ENCODE data around the gene PPM1B. TPM values are rescaled to one million over a fixed set of nuclear protein-coding genes. Genes with fewer than 3 reads are reported as not detected.

PPM1B gene
- total and polyA plus RNA-seq, 2 donors (not counting 3 experiments of a cell fraction or from before 2014, with no cell fraction given) = 8.0 to 24.1 TPM

- no peak overlapping the region for H3K9ac ChIP-seq (replicated peaks; ENCODE audit: extremely low read depth, insufficient read depth, low read length)
- dilution Hi-C loops (cut with MboI; ENCODE audit: extremely low pct_ligation_motif_present, low sequenced_read_pairs) = no loop called here
- H3K27ac ChIP-seq (ENCODE audit: insufficient read depth, low read depth, low read length) = no peak overlapping the region
- H2AFZ ChIP-seq (ENCODE audit: low read depth, low read length) = no peak overlapping the region
- CTCF ChIA-PET = no interaction called here
- DNase-seq (ENCODE audit: low read depth, low spot score) (no peak), FAIRE-seq (no peak)
- no peaks in the 10 kb centered on the region for H3K9me1 ChIP-seq (replicated peaks; ENCODE audit: control insufficient read depth, extremely low read depth, insufficient read depth, low read length)
- no peaks in the 10 kb centered on the region for H3K27me3 ChIP-seq (ENCODE audit: control insufficient read depth in 2 of 2, insufficient read depth in 2 of 2, low read length in 2 of 2)
- no peaks in the 10 kb centered on the region for H3K4me1 ChIP-seq (ENCODE audit: control insufficient read depth, extremely low read depth, insufficient read depth, low read length)
- no peak overlapping the region for H3K4me3 ChIP-seq (replicated peaks in 1 of 3; ENCODE audit: insufficient read depth in 1 of 3, low read depth in 1 of 3, low read length in 3 of 3)
- H3K36me3 ChIP-seq (ENCODE audit: control insufficient read depth in 2 of 2, extremely low read depth in 1 of 2, insufficient read depth in 2 of 2, low read length in 2 of 2) = no peaks in the 10 kb centered on the region
- no peak overlapping the region for H3K4me2 ChIP-seq (ENCODE audit: insufficient read depth, low read length)
- no peaks in the 10 kb centered on the region for H3K9me3 ChIP-seq (replicated peaks; ENCODE audit: control insufficient read depth, insufficient read depth, low read length)
- POLR2A ChIA-PET = no interaction called here
- no TSS peak for BruUV-seq (replicated peaks)
- TF ChIP-seq CTCF (IDR thresholded peaks at IDR 0.05; ENCODE audit: extremely low read depth in 1 of 2, insufficient read depth in 1 of 2, low read depth in 1 of 2, low read length in 2 of 2) (no peak), JUN (IDR thresholded peaks at IDR 0.05; ENCODE audit: borderline replicate concordance, insufficient read depth, insufficient read length, low read depth) (no peak), POLR2A (IDR thresholded peaks at IDR 0.05; ENCODE audit: low read depth, low read length) (no peak), FOS (IDR thresholded peaks at IDR 0.05; ENCODE audit: borderline replicate concordance, insufficient read depth, low read length) (no peak), MYC (IDR thresholded peaks at IDR 0.05; ENCODE audit: low read depth, low read length) (no peak), GATA2 (IDR thresholded peaks at IDR 0.05; ENCODE audit: insufficient read depth, insufficient read length, low read depth, low read length) (no peak), MAX (IDR thresholded peaks at IDR 0.05; ENCODE audit: insufficient read depth, insufficient read length) (no peak), POLR2AphosphoS5 (IDR thresholded peaks at IDR 0.05; ENCODE audit: insufficient read depth, low read depth, low read length) (no peak), EZH2 (IDR thresholded peaks at IDR 0.05; ENCODE audit: borderline replicate concordance, low read depth, low read length, severe bottlenecking) (no peak)
- no peaks in the 10 kb centered on the region for H3K79me2 ChIP-seq (ENCODE audit: control insufficient read depth, insufficient read depth, low read length)
- no peaks in the 10 kb centered on the region for H4K20me1 ChIP-seq (replicated peaks; ENCODE audit: control insufficient read depth, extremely low read depth, insufficient read depth, low read length)
- intact Hi-C loops (cut with micrococcal nuclease) = no loop called here
These were observed 104.9 kb downstream of the PPM1B start for GRCh38 chr2:44273596-44273995.

Measured in endothelial cell of umbilical vein (primary cell).